ENCODE data around the gene RCC1.
"Not testable (repeated sequence)": the region's sequence is repeated elsewhere in the genome, so short reads cannot be mapped to it uniquely, and the experiment has no call there.

Gene RCC1

GRCh38 chr1:28512058-28512611 is 6.3 kb downstream of the RCC1 start:
- DNase-seq: no peak

- DNase-seq: not testable (repeated sequence)
Observed at GRCh38 chr1:28514445-28514933, 8.6 kb downstream of the RCC1 start.

GRCh38 chr1:28516518-28516956 is 10.7 kb downstream of the RCC1 start:
- no peak for DNase-seq

- DNase-seq: no peak
Observed at GRCh38 chr1:28517649-28517999, 11.8 kb downstream of the RCC1 start.

- DNase-seq: peak; percentile 82
Observed at GRCh38 chr1:28518000-28518744, 12.3 kb downstream of the RCC1 start.

- DNase-seq: no peak
Observed at GRCh38 chr1:28518745-28519341, 13.0 kb downstream of the RCC1 start.

- no peak for DNase-seq
Observed at GRCh38 chr1:28519946-28520725, 14.3 kb downstream of the RCC1 start.

- DNase-seq: not testable (repeated sequence)
Observed at GRCh38 chr1:28520796-28521195, 15.0 kb downstream of the RCC1 start.

GRCh38 chr1:28521502-28522164 is 15.8 kb downstream of the RCC1 start:
- DNase-seq: no peak

- not testable (repeated sequence) for DNase-seq
Observed at GRCh38 chr1:28522537-28522936, 16.7 kb downstream of the RCC1 start.

- not testable (repeated sequence) for DNase-seq
Observed at GRCh38 chr1:28525002-28525642, 19.3 kb downstream of the RCC1 start.

GRCh38 chr1:28526886-28527285 is 21.0 kb downstream of the RCC1 start:
- no peak for DNase-seq

- DNase-seq: no peak
Observed at GRCh38 chr1:28530456-28530855, 24.6 kb downstream of the RCC1 start.

- DNase-seq: no peak
Observed at GRCh38 chr1:28534671-28535070, 28.8 kb downstream of the RCC1 start.

GRCh38 chr1:28535180-28535579 is 29.3 kb downstream of the RCC1 start:
- no peak for DNase-seq

GRCh38 chr1:28537457-28538199 is 31.8 kb downstream of the RCC1 start:
- no peak for DNase-seq

- no peak for DNase-seq
Observed at GRCh38 chr1:28538286-28538685, 32.4 kb downstream of the RCC1 start.

GRCh38 chr1:28540651-28541050 is 34.8 kb downstream of the RCC1 start:
- no peak for DNase-seq

- DNase-seq: not testable (repeated sequence)
Observed at GRCh38 chr1:28541414-28542015, 35.7 kb downstream of the RCC1 start.

- no peak for DNase-seq
Observed at GRCh38 chr1:28545246-28545628, 39.4 kb downstream of the RCC1 start.

- DNase-seq: no peak
Observed at GRCh38 chr1:28548318-28548717, 42.5 kb downstream of the RCC1 start.

All from central memory CD4-positive, alpha-beta T cell (primary cell).